Spleen (tissue), 11 donors: ENCODE data around the gene FARP1. TPM values are rescaled to one million over a fixed set of nuclear protein-coding genes. Genes with fewer than 3 reads are reported as not detected.
A peak's percentile ranks its signal among the peaks of the same experiment; 100 is the strongest.

Source experiments
- DNase-seq: peaks from one replicate; pipeline ENCODE4 v3.0.0-alpha.2; 2020
- H3K27ac ChIP-seq, 8 donors: fragments of 200-600 bp; sonication (generic) in 7 of 8; 1 replicate in 4 of 8; 2 replicates in 4 of 8; pipeline versions ENCODE4 v1.5.0 to v1.8.0; 2016 to 2021; ENCODE audit warnings: inconsistent platforms in 4 of 8, mild to moderate bottlenecking in 4 of 8, moderate library complexity in 1 of 8
- H3K27me3 ChIP-seq, 7 donors: fragments of 200-600 bp; sonication (generic) in 6 of 7; replicated peaks in 1 of 7; 1 replicate in 4 of 7; 2 replicates in 3 of 7; pipeline versions ENCODE4 v1.5.0 to v1.8.0; 2016 to 2021; ENCODE audit warnings: inconsistent platforms in 3 of 7, mild to moderate bottlenecking in 1 of 7
- H3K36me3 ChIP-seq, 6 donors: fragments of 200-600 bp; sonication (generic) in 5 of 6; 1 replicate in 4 of 6; 2 replicates in 2 of 6; pipeline versions ENCODE4 v1.5.0 to v1.8.0; 2016 to 2021; ENCODE audit warnings: inconsistent platforms in 2 of 6
- H3K4me1 ChIP-seq, 6 donors: fragments of 200-600 bp; sonication (generic) in 5 of 6; 1 replicate in 3 of 6; 2 replicates in 3 of 6; pipeline versions ENCODE4 v1.5.0 to v1.8.0; 2016 to 2021; ENCODE audit warnings: inconsistent platforms in 3 of 6
- H3K4me3 ChIP-seq, 8 donors: fragments of 200-600 bp; sonication (generic) in 7 of 8; 1 replicate in 4 of 8; 2 replicates in 4 of 8; pipeline versions ENCODE4 v1.5.0 to v1.8.0; 2016 to 2021; ENCODE audit warnings: inconsistent platforms in 4 of 8, mild to moderate bottlenecking in 4 of 8, moderate library complexity in 2 of 8
- H3K9me3 ChIP-seq, 8 donors: fragments of 200-600 bp; sonication (generic) in 7 of 8; 1 replicate in 4 of 8; 2 replicates in 4 of 8; pipeline versions ENCODE4 v1.5.0 to v1.8.0; 2016 to 2021; ENCODE audit warnings: inconsistent platforms in 4 of 8
- POLR2A ChIP-seq, 3 donors: fragments of 450-650 bp; IDR thresholded peaks; one replicate each; pipeline ENCODE4 v1.5.1; 2017; ENCODE audit warnings: antibody characterized with exemption in 3 of 3, mild to moderate bottlenecking in 1 of 3
- POLR2AphosphoS5 ChIP-seq, 3 donors: sonication (generic); formaldehyde crosslinking; IDR thresholded peaks; one replicate each; pipeline ENCODE4 v1.5.1; 2017; ENCODE audit warnings: antibody characterized with exemption in 3 of 3
- WGBS, 5 donors: extraction: QIAGEN DNeasy Blood & Tissue Kit in 3 of 5; methylation state at CpG; one replicate each; pipeline versions ENCODE4 v1.1.5 to v1.1.7; 2013 to 2018; 5-methylcytosine and 5-hydroxymethylcytosine counted together
- intact Hi-C: fragments of 100-400 bp; cut with DNase I; formaldehyde crosslinking; loops from one replicate; pipeline ENCODE4 v1.15.0; 2023; ENCODE audit warnings: low total_unique reads
- polyA plus RNA-seq, 3 donors: library from polyadenylated mRNA; stranded (reverse); fragments of 200-250 nt; gene quantifications; one replicate each; pipeline ENCODE4 v1.2.1, GENCODE V29; 2013
- total RNA-seq, 7 donors: library from RNA; depleted of rRNA in 3 of 7; stranded (reverse); fragments of >200 nt in 3 of 7; fragmentation: NEBNext Ultra II Directional in 4 of 7; extraction: Animal tissue kit (Norgen Biotek cat#: 25700) in 4 of 7; gene quantifications; one replicate each; pipeline versions ENCODE4 v1.1.0 to v1.2.1, GENCODE V29; 2016 to 2021
- TF ChIP-seq, protein P1 (sequence below), 11 experiments: fragments of 200-600 bp in 7 of 11; fragments of 450-650 bp in 4 of 11; sonication (generic) in 4 of 11; IDR thresholded peaks in 8 of 11; conservative IDR thresholded peaks in 3 of 11; 1 replicate in 7 of 11; 2 replicates in 4 of 11; pipeline versions ENCODE4 v1.4.0 to v1.8.0; 2016 to 2021; ENCODE audit warnings: antibody characterized with exemption in 11 of 11, inconsistent platforms in 4 of 11, mild to moderate bottlenecking in 1 of 11
- donor health status: healthy with polysubstance abuse.
- donor health status: DM: no; HTN: no; CAD: no; lungs with moderate emphysema.
- donor health status: DM: no; HTN: no; CAD: no.
- donor health status: Bipolar disorder and iron deficiency.
- donor health status: healthy.
- donor health status: DM: no; HTN: no; CAD: no.
- donor health status: DM: yes; HTN: yes; CAD: no.

The FARP1 gene
- total and polyA plus RNA-seq, 10 donors, result 3.7 to 60.9 (median 33.0) TPM

DNA sequence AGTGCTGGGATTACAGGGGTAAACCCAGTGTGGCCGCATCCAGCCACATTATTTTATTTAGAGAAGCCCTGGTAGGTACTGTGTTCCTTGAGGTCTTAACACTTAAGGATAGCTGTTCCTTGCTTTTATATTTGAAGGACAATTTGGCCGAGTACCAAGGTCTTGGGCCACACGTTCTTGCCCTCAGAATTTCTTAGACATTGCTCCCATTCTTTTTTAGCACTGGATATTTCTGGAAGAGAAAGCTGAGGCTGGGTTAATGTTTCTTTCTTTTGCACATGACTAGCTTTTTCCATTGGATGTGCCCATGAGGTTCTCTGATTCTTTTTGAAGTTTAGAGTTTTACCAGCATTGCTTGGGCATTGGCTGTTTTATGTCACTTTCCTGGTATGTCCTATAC, 39.7 kb downstream of the FARP1 start:
- 66 to 90% (median 81%) methylated on average over 3 of the region's 3 CpGs for WGBS, 5 donors
- Histone ChIP-seq H3K36me3 (no peaks in the 10 kb centered on the region), H3K27me3 (no peaks in the 10 kb centered on the region), H3K27ac (no peak overlapping the region), H3K4me1 (no peaks in the 10 kb centered on the region), H3K9me3 (no peaks in the 10 kb centered on the region), H3K4me3 (no peak overlapping the region)
- TF ChIP-seq, protein P1, sequence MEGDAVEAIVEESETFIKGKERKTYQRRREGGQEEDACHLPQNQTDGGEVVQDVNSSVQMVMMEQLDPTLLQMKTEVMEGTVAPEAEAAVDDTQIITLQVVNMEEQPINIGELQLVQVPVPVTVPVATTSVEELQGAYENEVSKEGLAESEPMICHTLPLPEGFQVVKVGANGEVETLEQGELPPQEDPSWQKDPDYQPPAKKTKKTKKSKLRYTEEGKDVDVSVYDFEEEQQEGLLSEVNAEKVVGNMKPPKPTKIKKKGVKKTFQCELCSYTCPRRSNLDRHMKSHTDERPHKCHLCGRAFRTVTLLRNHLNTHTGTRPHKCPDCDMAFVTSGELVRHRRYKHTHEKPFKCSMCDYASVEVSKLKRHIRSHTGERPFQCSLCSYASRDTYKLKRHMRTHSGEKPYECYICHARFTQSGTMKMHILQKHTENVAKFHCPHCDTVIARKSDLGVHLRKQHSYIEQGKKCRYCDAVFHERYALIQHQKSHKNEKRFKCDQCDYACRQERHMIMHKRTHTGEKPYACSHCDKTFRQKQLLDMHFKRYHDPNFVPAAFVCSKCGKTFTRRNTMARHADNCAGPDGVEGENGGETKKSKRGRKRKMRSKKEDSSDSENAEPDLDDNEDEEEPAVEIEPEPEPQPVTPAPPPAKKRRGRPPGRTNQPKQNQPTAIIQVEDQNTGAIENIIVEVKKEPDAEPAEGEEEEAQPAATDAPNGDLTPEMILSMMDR (IDR thresholded peaks at IDR 0.05 in 8 of 11, conservative IDR thresholded peaks at IDR 0.05 in 3 of 11), result no peak
- TF ChIP-seq POLR2AphosphoS5 (IDR thresholded peaks at IDR 0.05) (no peak), POLR2A (IDR thresholded peaks at IDR 0.05) (no peak)
- intact Hi-C loops, result no loop called here
- no peak for DNase-seq

- H3K36me3 ChIP-seq, result no peaks in the 10 kb centered on the region
- WGBS, 5 donors, result 80 to 94% (median 89%) methylated on average over 1 of the region's 1 CpG
- peaks cover 2 to 11% (median 7%) of the 10 kb centered on the region in 6 donors for H3K4me1 ChIP-seq
- no peak for TF ChIP-seq POLR2AphosphoS5 (IDR thresholded peaks at IDR 0.05)
- TF ChIP-seq, protein P1 (IDR thresholded peaks at IDR 0.05 in 8 of 11, conservative IDR thresholded peaks at IDR 0.05 in 3 of 11), result no peak
- TF ChIP-seq POLR2A (IDR thresholded peaks at IDR 0.05), result no peak
- no peaks in the 10 kb centered on the region for H3K9me3 ChIP-seq
- no peaks in the 10 kb centered on the region for H3K27me3 ChIP-seq
- no peak overlapping the region for H3K4me3 ChIP-seq
- DNase-seq, result no peak
- H3K27ac ChIP-seq, result no peak overlapping the region
- intact Hi-C loops, result no loop called here
Observed at GRCh38 chr13:98184792-98185191, 41.9 kb downstream of the FARP1 start.

DNA sequence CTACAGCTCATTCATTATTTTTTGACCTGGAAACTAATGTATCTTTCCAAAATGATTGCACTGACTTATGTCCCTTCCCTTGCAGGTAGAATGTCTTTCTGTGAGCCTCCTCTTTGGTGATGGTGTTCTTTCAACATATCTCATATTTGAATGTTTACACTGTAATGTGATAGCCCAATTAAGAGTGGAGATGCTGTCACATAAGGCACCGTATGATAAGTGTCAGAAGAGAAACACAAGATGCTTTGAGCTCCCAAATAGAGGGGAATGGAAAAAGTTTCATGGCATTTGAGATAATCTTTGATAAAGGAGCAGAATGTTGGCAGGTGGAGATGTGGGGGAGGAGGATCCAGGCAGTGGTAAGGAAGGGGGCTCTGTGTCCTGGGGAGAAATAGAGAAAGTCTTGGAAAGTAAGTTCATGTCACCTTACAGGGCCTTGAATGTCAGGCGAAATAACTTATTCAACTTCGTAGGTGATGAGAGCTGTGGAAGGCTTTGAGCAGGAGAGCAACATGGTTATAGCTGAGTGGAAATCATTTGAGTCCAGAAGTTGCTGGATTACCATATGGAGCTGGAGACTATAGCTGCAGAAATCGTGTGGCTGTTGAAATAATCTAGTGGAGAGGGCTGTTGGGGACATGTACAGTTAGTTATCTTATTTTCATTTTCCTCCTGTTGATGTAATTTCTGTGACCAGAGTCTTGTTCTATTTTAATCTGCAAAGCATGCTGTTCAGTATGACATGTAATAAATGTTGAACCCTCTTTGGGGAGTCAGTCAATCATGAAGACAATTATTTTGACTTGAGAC, 44.5 kb downstream of the FARP1 start:
- Histone ChIP-seq H3K4me3 (no peak overlapping the region), H3K27me3 (no peaks in the 10 kb centered on the region), H3K9me3 (no peaks in the 10 kb centered on the region), H3K36me3 (no peaks in the 10 kb centered on the region), H3K4me1 (peaks cover 8 to 28% (median 18%) of the 10 kb centered on the region in 6 donors), H3K27ac (peak overlapping the region in 2 of 8 donors; percentile 5 to 42)
- TF ChIP-seq, protein P1 (IDR thresholded peaks at IDR 0.05 in 8 of 11, conservative IDR thresholded peaks at IDR 0.05 in 3 of 11), result no peak
- TF ChIP-seq POLR2AphosphoS5 (IDR thresholded peaks at IDR 0.05), result no peak
- TF ChIP-seq POLR2A (IDR thresholded peaks at IDR 0.05), result no peak
- intact Hi-C loops, result no loop called here
- DNase-seq, result no peak
- WGBS, 5 donors, result 63 to 79% (median 69%) methylated on average over 4 of the region's 4 CpGs

DNA sequence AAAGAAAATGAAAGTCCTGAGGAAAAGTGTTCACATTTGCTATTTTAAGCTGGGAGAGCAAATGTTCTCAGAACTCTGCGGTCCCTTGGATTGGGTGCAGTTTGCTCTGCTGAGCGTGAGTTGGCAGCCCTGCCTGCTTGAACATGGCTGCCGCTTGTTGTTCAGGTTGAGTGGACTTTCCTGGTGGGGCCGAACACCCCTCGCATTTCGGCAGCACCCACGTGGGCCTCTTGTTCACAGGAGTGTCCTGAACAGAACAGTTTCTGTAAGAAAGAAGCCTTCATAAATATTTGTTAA, 45.0 kb downstream of the FARP1 start:
- no peak for DNase-seq
- H3K27ac ChIP-seq, result peak overlapping the region in 3 of 8 donors; percentile 5 to 42 (median 16)
- peaks cover 8 to 28% (median 18%) of the 10 kb centered on the region in 6 donors for H3K4me1 ChIP-seq
- 77 to 91% (median 80%) methylated on average over 7 of the region's 7 CpGs for WGBS, 5 donors
- H3K9me3 ChIP-seq, result no peaks in the 10 kb centered on the region
- no peaks in the 10 kb centered on the region for H3K36me3 ChIP-seq
- intact Hi-C loops, result no loop called here
- H3K27me3 ChIP-seq, result no peaks in the 10 kb centered on the region
- TF ChIP-seq, protein P1 (IDR thresholded peaks at IDR 0.05 in 8 of 11, conservative IDR thresholded peaks at IDR 0.05 in 3 of 11), result no peak
- TF ChIP-seq POLR2A (IDR thresholded peaks at IDR 0.05) (no peak), POLR2AphosphoS5 (IDR thresholded peaks at IDR 0.05) (no peak)
- H3K4me3 ChIP-seq, result no peak overlapping the region
